ENCODE results near the gene MAP2.

GRCh38 chr2:209549589-209549988, 125.7 kb downstream of the MAP2 start:
- TF ChIP-seq TAF1 (IDR thresholded peaks at IDR 0.05; ENCODE audit: low read depth, low read length) (no peak), CREB1 (IDR thresholded peaks at IDR 0.05) (no peak), JUN (IDR thresholded peaks at IDR 0.05; ENCODE audit: low read depth, low read length) (no peak), GABPA (IDR thresholded peaks at IDR 0.05; ENCODE audit: borderline replicate concordance, insufficient read depth, low read length) (no peak), MAX (IDR thresholded peaks at IDR 0.05) (no peak), BRCA1 (IDR thresholded peaks at IDR 0.05; ENCODE audit: low read depth, low read length) (no peak), SP1 (IDR thresholded peaks at IDR 0.05; ENCODE audit: low read depth, low read length) (no peak), CTCF (IDR thresholded peaks at IDR 0.05; ENCODE audit: control extremely low read depth in 1 of 3, insufficient read depth in 1 of 3, low read depth in 1 of 3, low read length in 3 of 3) (no peak), EP300 (IDR thresholded peaks at IDR 0.05; ENCODE audit: borderline replicate concordance in 1 of 2, low read depth in 2 of 2, low read length in 2 of 2) (no peak), RAD21 (IDR thresholded peaks at IDR 0.05 in 1 of 2, conservative IDR thresholded peaks at IDR 0.05 in 1 of 2; ENCODE audit: low read depth in 2 of 2, low read length in 2 of 2) (no peak)

Data from H1 (cell line).